GM12865 (cell line): ENCODE measurements around the gene ZNF217.

Source experiments
- DNase-seq: peaks from one replicate; pipeline ENCODE4 v3.0.0; 2010; ENCODE audit warnings: low read depth
- H3K4me3 ChIP-seq: 2 replicates; pipeline ENCODE4 v1.5.1; 2011; ENCODE audit warnings: mild to moderate bottlenecking, low read depth, low read length, control low read depth
- TF ChIP-seq, protein P1 (sequence below): IDR thresholded peaks from 2 replicates; pipeline ENCODE4 v1.5.1; 2011; ENCODE audit warnings: low read length, control low read depth, low read depth, inconsistent platforms; ENCODE audit not compliant: insufficient read depth; ENCODE audit errors: missing control alignments

Gene ZNF217

GRCh38 chr20:53582574-53583351, 10.9 kb downstream of the ZNF217 start:
- peak overlapping the region; percentile 57 for H3K4me3 ChIP-seq
- TF ChIP-seq, protein P1, sequence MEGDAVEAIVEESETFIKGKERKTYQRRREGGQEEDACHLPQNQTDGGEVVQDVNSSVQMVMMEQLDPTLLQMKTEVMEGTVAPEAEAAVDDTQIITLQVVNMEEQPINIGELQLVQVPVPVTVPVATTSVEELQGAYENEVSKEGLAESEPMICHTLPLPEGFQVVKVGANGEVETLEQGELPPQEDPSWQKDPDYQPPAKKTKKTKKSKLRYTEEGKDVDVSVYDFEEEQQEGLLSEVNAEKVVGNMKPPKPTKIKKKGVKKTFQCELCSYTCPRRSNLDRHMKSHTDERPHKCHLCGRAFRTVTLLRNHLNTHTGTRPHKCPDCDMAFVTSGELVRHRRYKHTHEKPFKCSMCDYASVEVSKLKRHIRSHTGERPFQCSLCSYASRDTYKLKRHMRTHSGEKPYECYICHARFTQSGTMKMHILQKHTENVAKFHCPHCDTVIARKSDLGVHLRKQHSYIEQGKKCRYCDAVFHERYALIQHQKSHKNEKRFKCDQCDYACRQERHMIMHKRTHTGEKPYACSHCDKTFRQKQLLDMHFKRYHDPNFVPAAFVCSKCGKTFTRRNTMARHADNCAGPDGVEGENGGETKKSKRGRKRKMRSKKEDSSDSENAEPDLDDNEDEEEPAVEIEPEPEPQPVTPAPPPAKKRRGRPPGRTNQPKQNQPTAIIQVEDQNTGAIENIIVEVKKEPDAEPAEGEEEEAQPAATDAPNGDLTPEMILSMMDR = no peak
- DNase-seq = peak; percentile 65

DNA sequence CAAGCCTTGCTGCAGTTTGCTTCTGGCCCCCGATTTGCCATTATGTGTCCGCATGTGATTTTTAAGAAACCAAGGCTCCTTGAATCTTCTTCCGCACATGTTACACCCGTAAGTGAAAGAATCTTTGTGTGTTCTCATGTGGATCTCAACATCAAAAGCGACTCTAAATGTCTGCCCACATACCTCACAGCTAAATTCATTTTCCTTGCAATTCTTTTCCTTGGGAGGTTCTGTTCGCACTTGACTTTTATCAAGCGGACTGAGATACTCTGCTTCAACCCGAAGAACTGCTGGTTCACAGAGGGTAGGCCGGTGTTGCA, 11.4 kb downstream of the ZNF217 start:
- peak overlapping the region; percentile 57 for H3K4me3 ChIP-seq
- no peak for DNase-seq

DNA sequence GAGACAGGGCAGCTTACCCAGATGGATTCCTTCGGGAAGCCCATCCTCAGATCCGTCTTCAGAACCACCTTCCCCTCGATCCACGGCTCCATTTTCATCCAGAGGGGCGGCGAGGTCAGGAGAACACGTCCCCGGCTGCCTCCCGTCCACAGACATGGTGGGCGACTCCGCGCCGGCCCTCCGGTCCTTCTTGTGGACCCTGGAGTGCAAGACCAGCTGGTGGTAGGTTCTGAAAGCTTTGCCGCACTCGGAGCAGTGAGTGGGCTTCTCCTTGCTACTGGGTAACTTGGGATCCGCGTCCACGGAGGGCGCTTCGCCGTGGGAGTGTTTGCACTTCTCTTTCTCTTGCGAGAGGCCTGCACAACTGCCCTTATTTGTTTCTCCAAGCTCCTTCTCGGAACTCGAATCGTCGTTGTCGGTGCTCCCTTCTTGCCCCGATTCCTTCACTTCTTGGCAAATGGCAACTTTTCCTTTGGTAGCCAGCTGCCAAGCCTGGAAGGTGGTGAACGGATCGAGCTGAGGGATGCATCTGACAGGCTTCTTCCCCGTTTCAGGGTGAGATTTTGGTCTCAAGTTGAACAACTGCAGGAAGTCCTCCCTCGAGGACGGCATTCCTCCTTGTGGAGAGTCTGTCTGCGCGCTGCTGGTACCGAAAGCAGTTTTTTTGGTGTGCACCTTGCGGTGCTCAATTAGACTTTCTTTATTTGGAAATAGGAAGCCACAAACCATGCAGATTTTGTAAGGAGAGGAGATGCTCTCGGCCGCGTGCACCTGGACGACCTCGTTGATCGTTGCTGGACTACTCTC, 12.0 kb downstream of the ZNF217 start:
- TF ChIP-seq, protein P1 = no peak
- peak overlapping the region; percentile 57 for H3K4me3 ChIP-seq
- DNase-seq = peak; percentile 81

More for the DNA sequence above, 11.4 kb downstream of the ZNF217 start:
- TF ChIP-seq, protein P1 = no peak

DNA sequence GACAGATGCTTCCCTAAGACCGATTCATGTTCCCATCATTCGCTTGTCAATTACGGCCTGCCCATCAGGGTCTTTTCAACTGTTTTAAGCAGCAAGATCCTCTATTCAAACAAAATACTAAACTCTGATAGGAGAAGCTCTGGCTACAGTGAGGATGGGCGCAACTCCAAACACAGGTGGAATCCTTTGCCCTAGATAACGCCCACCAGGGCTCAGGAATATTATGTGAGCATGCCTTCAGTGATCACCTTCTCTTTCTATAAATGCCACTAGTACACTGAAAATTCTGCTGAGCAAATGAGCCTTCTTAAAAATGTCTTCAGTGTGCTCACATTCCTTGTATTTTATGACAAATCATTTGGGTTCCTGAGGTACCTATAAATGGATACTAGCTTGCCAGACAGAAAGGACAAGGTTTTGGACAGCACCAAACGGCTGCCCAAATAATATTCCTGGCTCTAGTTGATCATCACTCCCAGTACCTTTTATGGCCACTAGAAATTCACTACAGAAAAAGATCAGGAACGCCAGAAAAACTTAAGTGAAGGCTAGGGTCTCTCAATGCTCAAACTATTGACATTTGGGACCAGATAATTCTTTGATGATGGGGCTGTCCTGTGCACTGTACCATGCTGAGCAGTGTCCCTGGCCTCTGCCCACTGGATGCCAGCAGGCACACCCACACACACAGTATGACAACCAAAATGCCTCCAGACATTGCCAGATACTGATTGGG, 13.1 kb downstream of the ZNF217 start:
- TF ChIP-seq, protein P1 = no peak
- H3K4me3 ChIP-seq = peak overlapping the region; percentile 57

DNA sequence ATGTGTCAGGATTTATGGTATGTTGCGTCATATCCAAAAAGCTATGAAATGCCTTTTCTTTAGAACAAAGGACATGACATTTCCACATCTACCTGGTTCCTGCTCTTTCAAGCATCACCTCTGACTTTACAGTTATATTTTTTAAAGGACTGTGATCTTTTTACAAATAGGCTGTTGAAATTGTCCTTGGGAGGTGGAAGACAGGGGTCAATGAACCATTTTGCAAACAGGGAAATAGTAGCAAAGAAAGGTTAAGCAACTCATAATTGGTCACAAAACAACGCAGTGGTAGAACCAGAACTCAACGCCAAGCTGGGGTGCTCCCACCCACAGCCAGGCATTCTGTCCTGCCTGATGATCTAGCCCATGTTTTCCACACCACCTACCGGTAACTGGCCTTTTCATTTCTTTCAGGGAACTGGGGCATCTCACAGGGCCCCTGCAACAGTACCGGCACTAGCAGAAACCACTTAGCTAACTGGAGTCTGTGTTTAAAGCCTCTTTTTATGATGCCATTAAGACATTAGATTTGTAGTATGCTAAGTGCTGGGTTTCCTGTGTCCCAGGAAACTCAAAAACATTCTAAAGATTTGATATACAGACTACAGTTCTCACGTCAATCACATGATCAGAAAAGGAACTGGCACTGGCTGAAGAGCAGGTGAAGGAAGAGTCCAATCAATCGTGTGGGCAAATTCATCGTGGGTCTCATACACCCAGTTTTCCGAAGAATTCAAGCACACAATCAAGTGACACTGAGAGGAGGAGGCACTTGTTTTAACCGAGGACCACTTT, 13.9 kb downstream of the ZNF217 start:
- TF ChIP-seq, protein P1 = no peak
- DNase-seq = peak; percentile 49
- H3K4me3 ChIP-seq = peak overlapping the region; percentile 57

More for the DNA sequence above, 13.1 kb downstream of the ZNF217 start:
- no peak for DNase-seq

- TF ChIP-seq, protein P1 = no peak
- no peak for DNase-seq
- H3K4me3 ChIP-seq = peak overlapping the region; percentile 57
Observed at GRCh38 chr20:53579266-53579580, 14.4 kb downstream of the ZNF217 start.
